SK-N-SH (cell line): ENCODE results near the gene CTBP2. TPM values are rescaled to one million over a fixed set of nuclear protein-coding genes. Genes with fewer than 3 reads are reported as not detected.

ENCODE experiments used
- CTCF ChIA-PET: fragments of 300-600, 350-600 bp; formaldehyde crosslinking; extraction: SDS; loops from one replicate; lab custom pipeline; 2021; lab: Yijun Ruan, JAX
- POLR2A ChIA-PET: fragments of 350-600 bp; sonication (Branson Sonifier 250); formaldehyde crosslinking; extraction: SDS; loops from one replicate; lab custom pipeline; 2020; ENCODE audit warnings: antibody characterized with exemption, inconsistent platforms; lab: Yijun Ruan, JAX
- DNase-seq: peaks from one replicate; pipeline ENCODE4 v3.0.0; 2012
- H2AFZ ChIP-seq: fragments of 200-600 bp; sonication (generic); 2 replicates; pipeline ENCODE4 v1.8.1; 2016; ENCODE audit warnings: antibody characterized with exemption, mild to moderate bottlenecking, low read depth
- H3F3A ChIP-seq: fragments of 200-600 bp; sonication (generic); replicated peaks from 2 replicates; pipeline ENCODE3; 2016; ENCODE audit warnings: antibody characterized with exemption, mild to moderate bottlenecking; ENCODE audit not compliant: insufficient read depth
- H3K27ac ChIP-seq, 2 experiments: fragments of 200-500 bp in 1 of 2; fragments of 200-600 bp in 1 of 2; sonication (Bioruptor generic) in 1 of 2; sonication (generic), shearing (Covaris generic) in 1 of 2; 2 replicates each; pipeline versions ENCODE4 v1.5.1 to v1.6.1; 2014 to 2016; ENCODE audit warnings: low read depth in 2 of 2, inconsistent platforms in 1 of 2, low read length in 1 of 2, mild to moderate bottlenecking in 1 of 2, mixed read lengths in 1 of 2
- H3K27me3 ChIP-seq: fragments of 200-600 bp; sonication (generic), shearing (Covaris generic); 2 replicates; pipeline ENCODE4 v1.6.1; 2016; ENCODE audit warnings: mixed run types; ENCODE audit not compliant: insufficient read depth
- H3K36me3 ChIP-seq, 2 experiments: fragments of 200-500 bp in 1 of 2; fragments of 200-600 bp in 1 of 2; sonication (Bioruptor generic) in 1 of 2; sonication (generic) in 1 of 2; replicated peaks in 1 of 2; 2 replicates each; pipeline versions ENCODE3 to v1.5.1; 2014 to 2016; ENCODE audit warnings: low read length in 1 of 2, mild to moderate bottlenecking in 1 of 2; ENCODE audit not compliant: insufficient read depth in 2 of 2, control insufficient read depth in 1 of 2
- H3K4me1 ChIP-seq, 2 experiments: fragments of 200-500 bp in 1 of 2; fragments of 200-600 bp in 1 of 2; sonication (Bioruptor generic) in 1 of 2; sonication (generic), shearing (Covaris generic) in 1 of 2; 2 replicates each; pipeline versions ENCODE4 v1.5.1 to v1.6.1; 2014 to 2016; ENCODE audit warnings: low read depth in 1 of 2, low read length in 1 of 2, mixed run types in 1 of 2; ENCODE audit not compliant: insufficient read depth in 2 of 2, control insufficient read depth in 1 of 2
- H3K4me2 ChIP-seq: fragments of 200-600 bp; sonication (generic), shearing (Covaris generic); 2 replicates; pipeline ENCODE4 v1.6.1; 2017; ENCODE audit warnings: mixed run types
- H3K4me3 ChIP-seq, 2 experiments: fragments of 200-500 bp in 1 of 2; fragments of 200-600 bp in 1 of 2; sonication (Bioruptor generic) in 1 of 2; sonication (generic), shearing (Covaris generic) in 1 of 2; 2 replicates each; pipeline versions ENCODE4 v1.5.1 to v1.8.1; 2014 to 2016; ENCODE audit warnings: low read depth in 2 of 2, inconsistent platforms in 1 of 2, low read length in 1 of 2, mild to moderate bottlenecking in 1 of 2, mixed read lengths in 1 of 2, moderate library complexity in 1 of 2
- H3K79me2 ChIP-seq: fragments of 200-600 bp; sonication (generic); 2 replicates; pipeline ENCODE4 v1.8.1; 2017; ENCODE audit warnings: mild to moderate bottlenecking; ENCODE audit not compliant: insufficient read depth
- H3K9ac ChIP-seq: fragments of 200-600 bp; sonication (generic); 2 replicates; pipeline ENCODE4 v1.6.1; 2017; ENCODE audit warnings: mixed run types
- H3K9me2 ChIP-seq: fragments of 200-600 bp; sonication (generic); 2 replicates; pipeline ENCODE4 v1.6.1; 2017; ENCODE audit warnings: mixed run types
- H3K9me3 ChIP-seq: fragments of 200-600 bp; sonication (generic); 2 replicates; pipeline ENCODE4 v1.6.1; 2017; ENCODE audit warnings: mixed run types, mild to moderate bottlenecking, moderate library complexity
- H4K20me1 ChIP-seq: fragments of 200-600 bp; sonication (generic); 2 replicates; pipeline ENCODE4 v1.6.1; 2017; ENCODE audit warnings: mild to moderate bottlenecking, mixed run types; ENCODE audit not compliant: insufficient read depth
- CHD2 ChIP-seq: fragments of 150-350 bp; IDR thresholded peaks from 2 replicates; pipeline ENCODE4 v1.6.1; 2018; ENCODE audit warnings: low read length; ENCODE audit not compliant: partially characterized antibody
- ELF1 ChIP-seq: IDR thresholded peaks from 2 replicates; pipeline ENCODE4 v1.4.0; 2012
- EZH2phosphoT487 ChIP-seq: fragments of 200-600 bp; sonication (generic); IDR thresholded peaks from 2 replicates; pipeline ENCODE4 v1.6.1; 2017; ENCODE audit warnings: low read depth, mixed run types, mild to moderate bottlenecking, antibody characterized with exemption, moderate library complexity, borderline replicate concordance
- FOXM1 ChIP-seq: IDR thresholded peaks from 2 replicates; pipeline ENCODE4 v1.4.0; 2012; ENCODE audit warnings: low read depth, mild to moderate bottlenecking
- JUND ChIP-seq: IDR thresholded peaks from 2 replicates; pipeline ENCODE4 v1.4.0; 2012
- MAX ChIP-seq: IDR thresholded peaks from 2 replicates; pipeline ENCODE4 v1.4.0; 2012; ENCODE audit warnings: low read depth
- MXI1 ChIP-seq: IDR thresholded peaks from 2 replicates; pipeline ENCODE4 v1.6.1; 2012; ENCODE audit warnings: mild to moderate bottlenecking, low read depth, low read length, improper control_type of control experiment
- NFIC ChIP-seq: IDR thresholded peaks from 2 replicates; pipeline ENCODE4 v1.4.0; 2012; ENCODE audit warnings: borderline replicate concordance
- NRF1 ChIP-seq: IDR thresholded peaks from 2 replicates; pipeline ENCODE4 v1.6.1; 2012; ENCODE audit warnings: low read depth, mild to moderate bottlenecking, low read length
- PBX3 ChIP-seq: IDR thresholded peaks from 2 replicates; pipeline ENCODE4; 2012
- POLR2AphosphoS5 ChIP-seq: IDR thresholded peaks from 2 replicates; pipeline ENCODE4 v1.6.1; 2012; ENCODE audit warnings: low read depth, low read length
- RCOR1 ChIP-seq: fragments of 150-350 bp; IDR thresholded peaks from 2 replicates; pipeline ENCODE4 v1.6.1; 2017; ENCODE audit warnings: antibody characterized with exemption, low read length
- REST ChIP-seq: IDR thresholded peaks from 2 replicates; pipeline ENCODE4 v1.6.1; 2012; ENCODE audit warnings: mild to moderate bottlenecking, low read depth, low read length, moderate library complexity
- RFX5 ChIP-seq: IDR thresholded peaks from 2 replicates; pipeline ENCODE4 v1.6.1; 2012; ENCODE audit warnings: mild to moderate bottlenecking, improper control_type of control experiment, low read length
- RXRA ChIP-seq: IDR thresholded peaks from 2 replicates; pipeline ENCODE4 v1.4.0; 2012; ENCODE audit warnings: low read depth, mild to moderate bottlenecking, borderline replicate concordance
- TAF1 ChIP-seq: IDR thresholded peaks from 2 replicates; pipeline ENCODE4 v1.6.1; 2012; ENCODE audit warnings: low read depth, mild to moderate bottlenecking, low read length, moderate library complexity, borderline replicate concordance
- TCF12 ChIP-seq: IDR thresholded peaks from 2 replicates; pipeline ENCODE4 v1.4.0; 2012
- USF1 ChIP-seq: IDR thresholded peaks from 2 replicates; pipeline ENCODE4 v1.4.0; 2012; ENCODE audit warnings: low read depth, borderline replicate concordance
- ZBTB33 ChIP-seq: IDR thresholded peaks from 2 replicates; pipeline ENCODE4 v1.4.0; 2012; ENCODE audit warnings: low read depth, borderline replicate concordance
- WGBS: methylation state at CpG from one replicate; pipeline ENCODE4 v1.1.6; 2017; ENCODE audit warnings: low lambda C conversion rate; 5-methylcytosine and 5-hydroxymethylcytosine counted together
- polyA plus RNA-seq, 3 experiments: library from polyadenylated mRNA; depleted of rRNA; stranded (reverse); fragments of >200 nt; gene quantifications; 2 replicates each; pipeline ENCODE4 v1.2.3, GENCODE V29; 2012

Gene CTBP2
- polyA plus RNA-seq, 1 of the 3 experiments (the other 2 are of a cell fraction), result 69.7 TPM

- H3K36me3 ChIP-seq, result peaks cover 5 to 9% of the 10 kb centered on the region in 2 experiments
- no peaks in the 10 kb centered on the region; a peak in 1 of 4 replicates for H3K4me1 ChIP-seq
- no peak overlapping the region for H3K9ac ChIP-seq
- H3K9me2 ChIP-seq, result no peaks in the 10 kb centered on the region
- CTCF ChIA-PET, result interaction anchor here (1.4 kb wide), 1 partner anchor 15 kb away, joined by 7 read pairs; no protein-coding TSS in a partner anchor
- no peak overlapping the region for H3K27ac ChIP-seq
- H3K27me3 ChIP-seq, result no peaks in the 10 kb centered on the region
- TF ChIP-seq TAF1 (no peak), NFIC (no peak), REST (no peak), RCOR1 (no peak), ELF1 (no peak), PBX3 (no peak), MAX (no peak)
- no peaks in the 10 kb centered on the region for H3K9me3 ChIP-seq
- no peak overlapping the region for H2AFZ ChIP-seq
- POLR2A ChIA-PET, result no interaction called here
- DNase-seq, result no peak
- no peak overlapping the region for H3K4me2 ChIP-seq
- no peak overlapping the region for H3K4me3 ChIP-seq
- peaks cover 50% of the 10 kb centered on the region for H4K20me1 ChIP-seq
- peaks cover 100% of the 10 kb centered on the region for H3K79me2 ChIP-seq
- no peaks in the 10 kb centered on the region for H3F3A ChIP-seq
- WGBS, result 97% methylated on average over 13 of the region's 15 CpGs
Observed at GRCh38 chr10:125076121-125076825, 84.1 kb downstream of the CTBP2 start.

- POLR2A ChIA-PET, result no interaction called here
- TF ChIP-seq ZBTB33 (no peak), RXRA (no peak), PBX3 (no peak), ELF1 (no peak), FOXM1 (no peak), TCF12 (no peak), USF1 (no peak), POLR2AphosphoS5 (no peak), RFX5 (no peak), JUND (no peak), EZH2phosphoT487 (no peak), CHD2 (no peak), MXI1 (no peak), NRF1 (no peak)
Observed at GRCh38 chr10:125073996-125074395, 86.4 kb downstream of the CTBP2 start.

More at GRCh38 chr10:125073996-125074395, 86.4 kb downstream of the CTBP2 start:
- no peak overlapping the region for H3K4me3 ChIP-seq
- H3K27ac ChIP-seq, result no peak overlapping the region
- no peaks in the 10 kb centered on the region for H3K9me3 ChIP-seq
- H2AFZ ChIP-seq, result no peak overlapping the region
- peaks cover 47% of the 10 kb centered on the region for H4K20me1 ChIP-seq
- peaks cover 5 to 9% of the 10 kb centered on the region in 2 experiments for H3K36me3 ChIP-seq
- CTCF ChIA-PET, result interaction anchor here (6.6 kb wide), 1 partner anchor 13 kb away, joined by 36 read pairs; no protein-coding TSS in a partner anchor
- DNase-seq, result no peak
- no peaks in the 10 kb centered on the region for H3K27me3 ChIP-seq
- H3K9ac ChIP-seq, result no peak overlapping the region
- H3K79me2 ChIP-seq, result peaks cover 99% of the 10 kb centered on the region
- no peak overlapping the region for H3K4me2 ChIP-seq
- H3K4me1 ChIP-seq, result no peaks in the 10 kb centered on the region
- no peaks in the 10 kb centered on the region for H3K9me2 ChIP-seq
- H3F3A ChIP-seq, result no peaks in the 10 kb centered on the region
